SK-N-SH (cell line): ENCODE results near the gene DGKH. TPM values are rescaled to one million over a fixed set of nuclear protein-coding genes. Genes with fewer than 3 reads are reported as not detected.

Experiments
- CTCF ChIA-PET: fragments of 300-600, 350-600 bp; formaldehyde crosslinking; extraction: SDS; loops from one replicate; lab custom pipeline; 2021; lab: Yijun Ruan, JAX
- POLR2A ChIA-PET: fragments of 350-600 bp; sonication (Branson Sonifier 250); formaldehyde crosslinking; extraction: SDS; loops from one replicate; lab custom pipeline; 2020; ENCODE audit warnings: antibody characterized with exemption, inconsistent platforms; lab: Yijun Ruan, JAX
- DNase-seq: peaks from one replicate; pipeline ENCODE4 v3.0.0; 2012
- H2AFZ ChIP-seq: fragments of 200-600 bp; sonication (generic); 2 replicates; pipeline ENCODE4 v1.8.1; 2016; ENCODE audit warnings: antibody characterized with exemption, mild to moderate bottlenecking, low read depth
- H3F3A ChIP-seq: fragments of 200-600 bp; sonication (generic); replicated peaks from 2 replicates; pipeline ENCODE3; 2016; ENCODE audit warnings: antibody characterized with exemption, mild to moderate bottlenecking; ENCODE audit not compliant: insufficient read depth
- H3K27ac ChIP-seq, 2 experiments: fragments of 200-500 bp in 1 of 2; fragments of 200-600 bp in 1 of 2; sonication (Bioruptor generic) in 1 of 2; sonication (generic), shearing (Covaris generic) in 1 of 2; 2 replicates each; pipeline versions ENCODE4 v1.5.1 to v1.6.1; 2014 to 2016; ENCODE audit warnings: low read depth in 2 of 2, inconsistent platforms in 1 of 2, low read length in 1 of 2, mild to moderate bottlenecking in 1 of 2, mixed read lengths in 1 of 2
- H3K27me3 ChIP-seq: fragments of 200-600 bp; sonication (generic), shearing (Covaris generic); 2 replicates; pipeline ENCODE4 v1.6.1; 2016; ENCODE audit warnings: mixed run types; ENCODE audit not compliant: insufficient read depth
- H3K36me3 ChIP-seq, 2 experiments: fragments of 200-500 bp in 1 of 2; fragments of 200-600 bp in 1 of 2; sonication (Bioruptor generic) in 1 of 2; sonication (generic) in 1 of 2; replicated peaks in 1 of 2; 2 replicates each; pipeline versions ENCODE3 to v1.5.1; 2014 to 2016; ENCODE audit warnings: low read length in 1 of 2, mild to moderate bottlenecking in 1 of 2; ENCODE audit not compliant: insufficient read depth in 2 of 2, control insufficient read depth in 1 of 2
- H3K4me1 ChIP-seq, 2 experiments: fragments of 200-500 bp in 1 of 2; fragments of 200-600 bp in 1 of 2; sonication (Bioruptor generic) in 1 of 2; sonication (generic), shearing (Covaris generic) in 1 of 2; 2 replicates each; pipeline versions ENCODE4 v1.5.1 to v1.6.1; 2014 to 2016; ENCODE audit warnings: low read depth in 1 of 2, low read length in 1 of 2, mixed run types in 1 of 2; ENCODE audit not compliant: insufficient read depth in 2 of 2, control insufficient read depth in 1 of 2
- H3K4me2 ChIP-seq: fragments of 200-600 bp; sonication (generic), shearing (Covaris generic); 2 replicates; pipeline ENCODE4 v1.6.1; 2017; ENCODE audit warnings: mixed run types
- H3K4me3 ChIP-seq, 2 experiments: fragments of 200-500 bp in 1 of 2; fragments of 200-600 bp in 1 of 2; sonication (Bioruptor generic) in 1 of 2; sonication (generic), shearing (Covaris generic) in 1 of 2; 2 replicates each; pipeline versions ENCODE4 v1.5.1 to v1.8.1; 2014 to 2016; ENCODE audit warnings: low read depth in 2 of 2, inconsistent platforms in 1 of 2, low read length in 1 of 2, mild to moderate bottlenecking in 1 of 2, mixed read lengths in 1 of 2, moderate library complexity in 1 of 2
- H3K79me2 ChIP-seq: fragments of 200-600 bp; sonication (generic); 2 replicates; pipeline ENCODE4 v1.8.1; 2017; ENCODE audit warnings: mild to moderate bottlenecking; ENCODE audit not compliant: insufficient read depth
- H3K9ac ChIP-seq: fragments of 200-600 bp; sonication (generic); 2 replicates; pipeline ENCODE4 v1.6.1; 2017; ENCODE audit warnings: mixed run types
- H3K9me2 ChIP-seq: fragments of 200-600 bp; sonication (generic); 2 replicates; pipeline ENCODE4 v1.6.1; 2017; ENCODE audit warnings: mixed run types
- H3K9me3 ChIP-seq: fragments of 200-600 bp; sonication (generic); 2 replicates; pipeline ENCODE4 v1.6.1; 2017; ENCODE audit warnings: mixed run types, mild to moderate bottlenecking, moderate library complexity
- H4K20me1 ChIP-seq: fragments of 200-600 bp; sonication (generic); 2 replicates; pipeline ENCODE4 v1.6.1; 2017; ENCODE audit warnings: mild to moderate bottlenecking, mixed run types; ENCODE audit not compliant: insufficient read depth
- ELF1 ChIP-seq: IDR thresholded peaks from 2 replicates; pipeline ENCODE4 v1.4.0; 2012
- FOSL2 ChIP-seq: IDR thresholded peaks from 2 replicates; pipeline ENCODE4 v1.4.0; 2012; ENCODE audit warnings: low read depth, mild to moderate bottlenecking, moderate library complexity, borderline replicate concordance
- FOXJ3 ChIP-seq: sonication (generic); formaldehyde crosslinking; IDR thresholded peaks from 2 replicates; pipeline ENCODE4 v1.5.1; 2020; ENCODE audit warnings: mild to moderate bottlenecking, missing genetic modification reagents
- FOXM1 ChIP-seq: IDR thresholded peaks from 2 replicates; pipeline ENCODE4 v1.4.0; 2012; ENCODE audit warnings: low read depth, mild to moderate bottlenecking
- GATA2 ChIP-seq: sonication (generic); formaldehyde crosslinking; IDR thresholded peaks from 2 replicates; pipeline ENCODE4 v1.5.0; 2020; ENCODE audit warnings: mild to moderate bottlenecking, missing genetic modification reagents
- JUND ChIP-seq: IDR thresholded peaks from 2 replicates; pipeline ENCODE4 v1.4.0; 2012
- MAX ChIP-seq: IDR thresholded peaks from 2 replicates; pipeline ENCODE4 v1.4.0; 2012; ENCODE audit warnings: low read depth
- MEF2A ChIP-seq: IDR thresholded peaks from 2 replicates; pipeline ENCODE4 v1.4.0; 2012; ENCODE audit warnings: low read depth, borderline replicate concordance
- MXI1 ChIP-seq: IDR thresholded peaks from 2 replicates; pipeline ENCODE4 v1.6.1; 2012; ENCODE audit warnings: mild to moderate bottlenecking, low read depth, low read length, improper control_type of control experiment
- NFIC ChIP-seq: IDR thresholded peaks from 2 replicates; pipeline ENCODE4 v1.4.0; 2012; ENCODE audit warnings: borderline replicate concordance
- NRF1 ChIP-seq: IDR thresholded peaks from 2 replicates; pipeline ENCODE4 v1.6.1; 2012; ENCODE audit warnings: low read depth, mild to moderate bottlenecking, low read length
- RCOR1 ChIP-seq: fragments of 150-350 bp; IDR thresholded peaks from 2 replicates; pipeline ENCODE4 v1.6.1; 2017; ENCODE audit warnings: antibody characterized with exemption, low read length
- REST ChIP-seq: IDR thresholded peaks from 2 replicates; pipeline ENCODE4 v1.6.1; 2012; ENCODE audit warnings: mild to moderate bottlenecking, low read depth, low read length, moderate library complexity
- SIN3A ChIP-seq: IDR thresholded peaks from 2 replicates; pipeline ENCODE4 v1.6.1; 2012; ENCODE audit warnings: low read depth, mild to moderate bottlenecking, low read length, moderate library complexity, borderline replicate concordance
- SMC3 ChIP-seq: IDR thresholded peaks from 2 replicates; pipeline ENCODE4 v1.6.1; 2012; ENCODE audit warnings: low read depth, low read length, improper control_type of control experiment
- TAF1 ChIP-seq: IDR thresholded peaks from 2 replicates; pipeline ENCODE4 v1.6.1; 2012; ENCODE audit warnings: low read depth, mild to moderate bottlenecking, low read length, moderate library complexity, borderline replicate concordance
- TCF12 ChIP-seq: IDR thresholded peaks from 2 replicates; pipeline ENCODE4 v1.4.0; 2012
- USF1 ChIP-seq: IDR thresholded peaks from 2 replicates; pipeline ENCODE4 v1.4.0; 2012; ENCODE audit warnings: low read depth, borderline replicate concordance
- WGBS: methylation state at CpG from one replicate; pipeline ENCODE4 v1.1.6; 2017; ENCODE audit warnings: low lambda C conversion rate; 5-methylcytosine and 5-hydroxymethylcytosine counted together
- polyA plus RNA-seq, 3 experiments: library from polyadenylated mRNA; depleted of rRNA; stranded (reverse); fragments of >200 nt; gene quantifications; 2 replicates each; pipeline ENCODE4 v1.2.3, GENCODE V29; 2012
- TF ChIP-seq, protein P1 (sequence below): fragments of 150-350 bp; IDR thresholded peaks from 2 replicates; pipeline ENCODE4 v1.6.1; 2016; ENCODE audit warnings: mild to moderate bottlenecking, low read depth, low read length
- TF ChIP-seq, protein P2 (sequence below): IDR thresholded peaks from 2 replicates; pipeline ENCODE4 v1.4.0; 2012; ENCODE audit warnings: low read depth, borderline replicate concordance

Gene DGKH
- polyA plus RNA-seq, 1 of the 3 experiments (the other 2 are of a cell fraction): 2.5 TPM

DNA sequence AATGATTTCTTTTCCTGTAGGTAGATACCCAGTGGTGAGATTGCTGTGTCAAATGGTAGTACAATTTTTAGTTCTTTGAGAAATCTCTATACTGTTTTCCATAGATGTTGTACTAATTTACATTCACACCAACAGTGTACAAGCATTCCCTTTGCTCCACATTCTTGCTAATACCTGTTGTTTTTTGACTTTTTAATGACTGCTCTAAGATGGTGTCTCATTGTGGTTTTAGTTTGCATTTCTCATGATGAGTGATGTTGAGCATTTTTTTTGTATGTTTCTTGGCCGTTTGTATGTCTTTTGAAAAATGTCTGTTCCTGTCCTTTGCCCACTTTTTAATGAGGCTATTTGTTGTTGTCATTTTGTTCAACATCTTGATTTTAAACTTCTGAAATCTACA lies 103.3 kb downstream of the DGKH start:
- Histone ChIP-seq H3K79me2 (no peaks in the 10 kb centered on the region), H3K9me3 (no peaks in the 10 kb centered on the region), H3K4me3 (no peak overlapping the region), H3K4me1 (peaks cover 4 to 15% of the 10 kb centered on the region in 2 experiments; a peak in 2 of 4 replicates), H3K27ac (no peak overlapping the region), H3K27me3 (no peaks in the 10 kb centered on the region), H2AFZ (no peak overlapping the region)
- CTCF ChIA-PET: no interaction called here
- no peak for TF ChIP-seq TAF1
- no peak for TF ChIP-seq SMC3
- no peak for TF ChIP-seq NFIC
- TF ChIP-seq MAX: no peak
- TF ChIP-seq FOSL2: no peak
- no peak for TF ChIP-seq GATA2 (CRISPR knock-in tag)
- no peak for TF ChIP-seq FOXM1
- no peak for TF ChIP-seq MXI1
- no peak for TF ChIP-seq USF1
- TF ChIP-seq, protein P1, sequence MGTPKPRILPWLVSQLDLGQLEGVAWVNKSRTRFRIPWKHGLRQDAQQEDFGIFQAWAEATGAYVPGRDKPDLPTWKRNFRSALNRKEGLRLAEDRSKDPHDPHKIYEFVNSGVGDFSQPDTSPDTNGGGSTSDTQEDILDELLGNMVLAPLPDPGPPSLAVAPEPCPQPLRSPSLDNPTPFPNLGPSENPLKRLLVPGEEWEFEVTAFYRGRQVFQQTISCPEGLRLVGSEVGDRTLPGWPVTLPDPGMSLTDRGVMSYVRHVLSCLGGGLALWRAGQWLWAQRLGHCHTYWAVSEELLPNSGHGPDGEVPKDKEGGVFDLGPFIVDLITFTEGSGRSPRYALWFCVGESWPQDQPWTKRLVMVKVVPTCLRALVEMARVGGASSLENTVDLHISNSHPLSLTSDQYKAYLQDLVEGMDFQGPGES: no peak
- TF ChIP-seq TCF12: no peak
- no peak for TF ChIP-seq RCOR1
- TF ChIP-seq ELF1: no peak
- TF ChIP-seq NRF1: no peak
- TF ChIP-seq, protein P2, sequence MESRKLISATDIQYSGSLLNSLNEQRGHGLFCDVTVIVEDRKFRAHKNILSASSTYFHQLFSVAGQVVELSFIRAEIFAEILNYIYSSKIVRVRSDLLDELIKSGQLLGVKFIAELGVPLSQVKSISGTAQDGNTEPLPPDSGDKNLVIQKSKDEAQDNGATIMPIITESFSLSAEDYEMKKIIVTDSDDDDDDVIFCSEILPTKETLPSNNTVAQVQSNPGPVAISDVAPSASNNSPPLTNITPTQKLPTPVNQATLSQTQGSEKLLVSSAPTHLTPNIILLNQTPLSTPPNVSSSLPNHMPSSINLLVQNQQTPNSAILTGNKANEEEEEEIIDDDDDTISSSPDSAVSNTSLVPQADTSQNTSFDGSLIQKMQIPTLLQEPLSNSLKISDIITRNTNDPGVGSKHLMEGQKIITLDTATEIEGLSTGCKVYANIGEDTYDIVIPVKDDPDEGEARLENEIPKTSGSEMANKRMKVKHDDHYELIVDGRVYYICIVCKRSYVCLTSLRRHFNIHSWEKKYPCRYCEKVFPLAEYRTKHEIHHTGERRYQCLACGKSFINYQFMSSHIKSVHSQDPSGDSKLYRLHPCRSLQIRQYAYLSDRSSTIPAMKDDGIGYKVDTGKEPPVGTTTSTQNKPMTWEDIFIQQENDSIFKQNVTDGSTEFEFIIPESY: no peak
- TF ChIP-seq JUND: no peak
- TF ChIP-seq REST: no peak
- TF ChIP-seq FOXJ3 (CRISPR knock-in tag): no peak
- no peak for TF ChIP-seq SIN3A
- TF ChIP-seq MEF2A: no peak
- TF ChIP-seq, all 33 proteins: peak for 0
- POLR2A ChIA-PET: no interaction called here
- H3K9me2 ChIP-seq: no peaks in the 10 kb centered on the region
- no peak for DNase-seq
- no peaks in the 10 kb centered on the region for H3F3A ChIP-seq
- no peak overlapping the region for H3K9ac ChIP-seq
- 73% methylated on average over 1 of the region's 1 CpG for WGBS
- H3K4me2 ChIP-seq: no peak overlapping the region
- no peaks in the 10 kb centered on the region; the same call in 1 of the 2 replicates for H4K20me1 ChIP-seq
- peaks cover 6 to 20% of the 10 kb centered on the region in 2 experiments for H3K36me3 ChIP-seq
